Activated CD4-positive, alpha-beta T cell treated with anti-CD3 and anti-CD28 coated beads for 1 hour (primary cell): Measurements from ENCODE around the gene SYT8.
A peak's percentile ranks its signal among the peaks of the same experiment; 100 is the strongest.

Experiments used
- DNase-seq: peaks from one replicate; pipeline ENCODE4 v3.0.0-alpha.2; 2020

SYT8 gene

DNA sequence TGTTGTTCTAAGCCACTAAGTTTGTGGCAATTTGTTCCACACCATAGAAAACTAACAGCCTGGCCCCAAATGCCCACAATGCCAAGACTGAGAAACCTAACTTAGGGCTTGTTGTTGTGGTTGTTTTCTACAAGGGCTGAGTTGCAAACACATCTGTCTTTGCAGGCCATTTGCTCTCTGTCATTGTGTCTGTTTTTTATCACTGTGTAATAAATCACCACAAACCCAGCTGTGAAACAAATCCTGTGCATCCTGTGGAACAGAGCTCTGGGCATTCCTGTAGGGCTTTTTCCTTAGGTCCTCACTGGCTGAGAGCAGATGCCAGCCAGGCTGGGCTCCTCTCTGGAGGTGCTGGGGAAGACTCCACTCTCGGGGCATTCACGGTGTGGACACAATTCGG lies 15.7 kb upstream of the SYT8 start:
- DNase-seq, result no peak

DNA sequence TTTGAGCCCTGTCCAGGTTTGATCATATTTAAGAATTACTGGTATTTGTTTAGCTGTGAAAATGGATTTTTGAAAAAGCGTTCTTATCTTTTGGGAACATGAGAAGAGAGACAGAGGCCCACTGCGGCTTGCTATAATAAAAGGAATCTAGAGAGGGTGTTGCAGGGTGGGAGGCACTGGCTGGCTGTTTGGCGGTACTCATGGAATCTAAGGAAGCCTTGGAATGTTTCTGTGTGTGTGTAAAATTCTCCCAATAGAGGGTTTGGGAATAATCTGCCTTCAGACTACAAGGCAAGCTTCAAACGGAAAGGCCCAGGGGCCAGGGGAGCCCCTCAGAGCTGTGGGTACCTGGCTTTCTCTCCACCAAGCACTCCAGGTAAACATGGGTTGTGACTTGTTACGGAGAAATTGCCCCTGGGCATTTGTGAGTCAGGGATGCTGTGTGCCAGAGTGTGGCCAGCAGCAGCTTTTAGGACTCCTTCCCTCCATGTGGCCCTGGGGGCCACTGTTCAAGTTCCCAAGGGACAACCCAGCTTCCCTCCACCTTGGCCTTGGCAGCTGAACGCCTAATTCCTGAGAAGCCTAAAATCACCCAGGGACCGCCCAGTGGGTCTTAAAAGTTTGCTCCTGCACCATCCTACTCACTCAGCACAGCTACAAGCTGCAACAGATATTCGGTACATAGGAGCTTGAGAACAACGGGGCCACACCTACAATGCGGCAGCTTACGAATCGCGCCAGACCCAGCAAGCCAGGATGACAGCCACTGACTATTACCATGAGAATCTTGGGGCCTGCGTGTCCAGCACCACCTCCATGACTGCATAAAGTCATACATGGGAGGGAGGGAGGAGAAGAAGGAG lies 14.1 kb upstream of the SYT8 start:
- no peak for DNase-seq

DNA sequence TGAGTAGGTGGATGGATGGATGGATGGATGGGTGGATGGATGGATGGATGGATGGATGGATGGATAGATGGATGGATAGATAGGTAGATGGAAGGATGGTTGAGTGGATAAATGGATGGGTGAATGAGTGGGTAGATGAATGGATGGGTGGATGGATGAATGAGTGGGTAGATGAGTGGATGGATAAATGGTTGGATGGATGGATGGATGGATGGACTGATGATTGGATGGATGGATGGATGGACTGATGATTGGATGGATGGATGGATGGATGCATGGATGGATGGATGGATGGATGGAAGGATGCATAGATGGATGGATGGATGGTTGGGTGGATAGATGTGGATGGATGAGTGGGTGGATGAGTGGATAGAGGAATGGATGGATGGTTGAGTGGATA lies 13.2 kb upstream of the SYT8 start:
- no peak for DNase-seq

DNA sequence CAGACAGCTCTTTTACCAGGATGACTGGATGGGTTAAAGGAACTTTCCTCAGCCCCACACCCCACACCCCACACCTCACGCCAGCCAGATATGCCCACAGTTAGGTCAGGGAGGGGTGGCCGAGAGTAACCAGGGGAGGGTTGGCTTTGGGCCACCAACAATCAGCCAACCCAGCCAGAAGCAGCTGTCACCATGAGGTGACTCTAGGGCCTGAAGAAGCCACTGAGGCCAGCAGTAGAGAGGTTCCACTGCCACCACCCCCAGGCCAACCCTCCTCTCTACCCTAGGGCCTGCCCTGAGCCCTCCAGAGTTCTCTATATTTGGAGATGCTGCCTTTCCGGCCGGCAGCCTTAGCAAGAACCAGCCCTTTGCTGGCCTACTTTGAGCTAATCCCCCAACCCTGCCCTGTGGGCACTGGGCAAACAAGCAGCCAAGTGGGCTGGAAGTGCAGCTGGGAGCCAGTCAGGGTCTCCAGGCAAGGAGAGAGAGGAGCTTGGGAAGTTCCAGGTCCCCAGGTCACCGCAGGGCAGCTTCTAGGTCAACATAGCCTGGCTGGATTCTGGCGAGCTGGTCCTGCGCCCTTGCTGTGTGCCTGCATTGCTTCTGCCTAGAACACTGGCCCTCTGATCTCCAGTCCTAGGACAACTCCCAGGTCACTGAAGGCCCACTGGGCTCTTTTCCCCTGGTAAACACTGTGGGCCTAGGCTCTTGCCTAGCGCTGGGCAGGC lies 12.0 kb upstream of the SYT8 start:
- no peak for DNase-seq

DNA sequence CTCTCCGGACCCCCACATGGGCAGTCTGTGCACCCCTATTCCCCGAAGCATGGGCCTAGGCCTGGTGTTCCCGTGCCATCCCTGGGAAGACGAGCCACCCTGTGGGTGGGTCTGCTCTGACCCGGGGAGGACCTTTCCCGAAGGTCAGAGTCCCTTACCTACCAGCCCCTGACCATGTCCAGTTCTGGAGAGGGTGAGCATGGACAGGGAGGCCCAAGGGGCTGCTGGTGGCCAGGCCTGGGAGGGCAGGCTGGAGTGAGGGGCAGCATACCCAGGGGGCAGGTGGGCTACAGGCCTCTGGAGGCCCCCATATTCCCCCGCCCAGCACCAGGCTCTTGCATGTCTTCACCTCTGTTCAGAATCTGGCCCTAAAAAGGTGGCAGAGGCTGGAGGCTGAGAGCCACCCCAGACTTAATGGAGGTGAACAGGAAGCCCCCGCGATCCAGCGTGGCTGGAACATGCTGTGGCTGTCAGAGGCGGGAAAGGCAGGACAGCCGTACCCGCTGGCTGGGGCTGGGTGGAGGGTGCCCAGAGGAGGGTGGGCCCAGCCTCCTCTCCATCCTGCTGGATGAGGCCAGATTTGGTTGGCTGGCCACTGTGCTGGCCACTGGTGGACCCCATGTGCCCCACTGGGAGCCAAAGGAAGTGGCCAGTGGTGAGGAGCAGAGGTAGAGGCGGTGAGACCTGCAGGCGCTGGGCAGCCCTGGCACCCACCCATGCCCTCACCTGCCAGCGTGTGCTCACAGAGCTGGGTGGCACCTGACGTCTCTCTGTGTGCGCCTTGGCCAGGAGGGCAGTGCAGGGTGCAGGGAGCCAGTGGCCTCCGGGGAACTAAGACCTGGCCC lies 11.2 kb upstream of the SYT8 start:
- no peak for DNase-seq

DNA sequence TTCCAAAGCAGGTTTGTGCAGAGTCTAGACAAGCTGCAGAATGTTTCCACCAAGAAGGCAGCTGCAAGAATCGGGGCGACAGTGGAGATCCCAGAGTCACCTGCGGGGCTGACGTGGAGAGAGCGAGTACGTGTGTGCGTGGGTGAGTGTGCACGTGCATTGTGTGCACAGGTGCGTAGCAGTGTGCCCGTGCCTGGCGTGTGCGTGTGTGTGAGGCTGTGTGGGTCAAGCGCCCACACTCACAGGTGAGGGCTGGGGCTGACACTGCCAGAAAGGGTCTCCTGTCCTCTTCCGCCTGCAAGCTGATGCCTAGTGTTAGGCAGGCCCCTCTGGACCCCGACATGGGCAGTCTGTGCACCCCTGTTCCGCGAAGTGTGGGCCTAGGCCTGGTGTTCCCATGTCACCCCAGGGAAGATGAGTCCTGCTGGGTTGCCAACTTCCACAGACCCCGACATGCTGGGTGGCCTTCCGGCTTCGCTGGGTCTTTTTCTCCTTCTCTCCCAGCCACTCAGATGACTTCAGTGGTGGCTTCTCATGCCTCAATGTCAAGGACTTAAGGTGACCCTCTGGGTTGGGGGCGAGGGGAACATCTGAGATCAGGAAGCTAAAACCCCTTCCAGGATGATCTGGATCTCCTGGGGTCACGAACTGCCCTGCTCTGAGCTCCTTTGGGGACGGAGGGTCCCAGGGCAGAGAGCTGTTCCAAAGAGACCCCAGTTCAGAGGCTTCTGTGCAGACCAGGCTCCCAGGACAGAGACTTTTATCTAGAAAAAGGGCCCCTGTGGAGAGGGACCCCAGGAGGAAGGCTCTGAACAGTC lies 10.4 kb upstream of the SYT8 start:
- DNase-seq, result no peak

DNA sequence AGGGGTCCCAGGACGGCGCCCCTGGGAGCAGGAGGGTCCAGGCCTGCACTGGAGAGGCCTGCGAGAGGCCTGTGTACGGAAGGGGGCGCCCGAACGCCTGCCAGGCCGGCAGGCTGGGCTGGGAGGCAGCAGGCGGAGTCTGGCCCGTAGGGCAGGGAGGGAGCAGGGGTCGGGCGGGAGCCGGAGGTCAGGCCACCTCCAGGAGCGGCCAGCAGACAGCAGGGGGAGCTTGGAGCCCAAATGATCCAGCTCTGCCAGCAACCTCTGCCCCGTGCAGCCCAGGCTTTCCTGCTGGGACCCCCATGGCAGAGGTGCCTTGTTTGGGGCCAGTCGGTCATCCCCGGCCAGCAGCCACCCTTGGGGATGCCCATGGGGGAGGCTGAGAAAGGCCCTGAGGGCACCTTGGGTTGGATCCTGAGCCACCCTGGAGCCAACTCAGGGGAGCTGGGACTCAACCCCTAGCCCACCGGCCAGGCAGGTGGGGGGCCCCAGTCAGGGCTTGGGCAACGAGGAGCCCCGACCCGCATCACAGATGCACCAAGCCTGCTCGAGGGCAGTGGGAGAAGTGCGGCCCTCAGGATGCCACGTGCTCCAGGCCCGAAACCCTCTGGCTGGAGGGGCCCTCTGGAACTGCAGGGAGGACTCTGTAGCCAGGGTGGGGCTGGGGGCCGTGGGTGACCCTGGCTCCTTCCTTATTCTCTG lies 9.6 kb upstream of the SYT8 start:
- no peak for DNase-seq

DNA sequence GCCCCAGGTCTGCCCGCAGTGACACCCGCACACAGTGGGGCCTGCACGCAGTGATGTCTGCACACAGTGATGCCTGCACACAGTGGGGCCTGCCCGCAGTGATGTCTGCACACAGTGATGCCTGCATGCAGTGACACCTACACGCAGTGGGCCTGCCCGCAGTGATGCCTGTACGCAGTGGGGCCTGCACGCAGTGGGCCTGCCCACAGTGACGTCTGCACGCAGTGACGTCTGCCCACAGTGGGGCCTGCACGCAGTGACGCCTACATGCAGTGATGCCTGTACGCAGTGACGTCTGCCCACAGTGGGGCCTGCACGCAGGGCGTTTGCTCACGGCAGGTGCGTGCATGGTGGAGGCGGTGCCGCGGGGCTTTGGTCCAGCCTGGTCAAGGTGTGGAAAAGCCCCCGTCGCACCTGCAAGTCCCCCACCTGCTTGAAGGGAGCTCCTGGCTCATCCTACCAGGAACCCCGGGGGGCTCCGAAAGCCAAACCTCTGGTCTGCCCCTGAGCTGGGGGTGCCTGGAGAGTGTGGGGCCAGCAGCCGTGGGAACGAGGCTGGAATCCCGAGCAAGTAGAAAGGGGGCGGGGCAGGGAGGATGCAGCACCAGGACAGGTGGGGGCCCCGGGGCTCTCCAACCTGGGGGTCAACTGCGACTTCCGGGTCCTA lies 8.9 kb upstream of the SYT8 start:
- DNase-seq, result no peak

DNA sequence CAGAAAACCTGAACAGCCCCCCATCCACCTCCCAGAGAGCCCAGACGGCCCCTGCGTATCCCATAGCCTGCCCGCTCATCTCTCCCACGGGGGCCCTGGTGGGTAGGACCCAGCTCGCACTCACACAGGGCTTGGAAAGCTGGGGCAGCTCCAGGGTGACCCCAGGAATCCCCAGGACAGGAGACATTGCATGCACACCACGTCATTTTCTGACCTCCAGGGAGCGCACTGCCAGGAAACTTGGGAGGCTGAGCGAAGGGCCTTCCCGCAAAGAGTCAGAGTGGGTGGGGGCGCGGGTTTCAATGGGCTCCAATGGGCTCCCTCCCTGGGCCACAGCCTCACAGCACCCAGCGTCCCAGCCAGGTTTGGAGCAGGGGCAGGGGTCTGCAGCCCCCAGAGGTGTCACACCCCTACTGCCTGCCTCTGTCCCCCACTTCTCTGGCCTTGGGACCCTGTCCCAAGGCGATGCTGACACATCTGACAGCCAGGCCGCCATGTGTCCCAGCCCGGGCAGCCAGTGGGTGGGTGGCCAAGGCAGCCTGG lies 8.2 kb upstream of the SYT8 start:
- DNase-seq, result no peak

DNA sequence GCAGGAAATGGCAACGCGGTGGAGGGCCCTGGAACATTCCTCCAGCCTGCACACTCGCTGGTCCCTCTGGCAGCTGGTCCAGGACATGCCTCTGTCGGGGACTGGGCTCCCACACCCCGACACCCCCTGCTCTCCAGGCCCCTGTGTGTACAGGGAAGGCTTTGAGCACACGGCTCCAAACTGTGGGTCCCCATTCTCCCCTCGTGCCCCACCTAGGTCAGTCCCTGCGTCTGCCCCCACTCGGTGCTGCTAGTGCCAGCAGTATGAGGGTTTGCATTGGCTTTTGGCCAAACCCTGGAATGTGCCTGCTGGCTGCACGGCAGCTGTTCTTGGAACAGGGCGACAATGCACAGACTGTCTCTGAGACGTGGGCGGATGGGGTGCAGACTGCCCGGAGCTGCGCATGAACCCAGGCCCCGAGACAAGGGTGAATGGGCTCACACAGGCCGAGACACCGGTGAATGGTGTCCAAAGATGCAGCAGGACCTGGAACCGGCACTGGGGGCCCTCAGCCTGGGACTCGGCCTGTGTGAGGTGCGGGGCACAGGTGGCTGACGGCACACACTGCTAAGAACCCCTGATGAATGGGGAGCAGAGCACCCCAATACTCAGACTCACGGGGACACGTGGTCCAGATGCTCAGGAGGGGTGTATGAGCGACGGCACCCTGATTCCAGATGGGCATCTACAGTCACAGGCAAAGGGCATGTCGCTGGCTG lies 7.5 kb upstream of the SYT8 start:
- no peak for DNase-seq

DNA sequence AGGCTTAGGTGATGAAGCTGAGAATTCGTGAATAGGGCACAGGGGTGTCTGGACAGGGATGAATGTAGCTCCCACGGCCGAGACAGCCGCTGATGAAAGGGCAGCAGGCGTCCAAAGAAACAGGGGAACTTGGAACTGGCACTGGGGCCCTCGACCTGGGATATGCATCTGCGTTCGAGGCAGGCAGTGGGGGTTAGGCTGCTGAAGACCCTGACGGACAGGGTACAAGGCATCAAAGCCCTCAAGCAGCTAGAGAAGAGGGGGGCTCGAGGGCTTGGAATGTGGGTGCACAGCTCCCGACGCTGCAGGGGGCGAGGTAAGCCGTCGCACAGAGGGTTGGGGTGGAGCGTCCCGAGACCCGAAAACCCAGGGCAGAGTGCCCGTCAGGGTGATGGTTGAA lies 6.9 kb upstream of the SYT8 start:
- no peak for DNase-seq

DNA sequence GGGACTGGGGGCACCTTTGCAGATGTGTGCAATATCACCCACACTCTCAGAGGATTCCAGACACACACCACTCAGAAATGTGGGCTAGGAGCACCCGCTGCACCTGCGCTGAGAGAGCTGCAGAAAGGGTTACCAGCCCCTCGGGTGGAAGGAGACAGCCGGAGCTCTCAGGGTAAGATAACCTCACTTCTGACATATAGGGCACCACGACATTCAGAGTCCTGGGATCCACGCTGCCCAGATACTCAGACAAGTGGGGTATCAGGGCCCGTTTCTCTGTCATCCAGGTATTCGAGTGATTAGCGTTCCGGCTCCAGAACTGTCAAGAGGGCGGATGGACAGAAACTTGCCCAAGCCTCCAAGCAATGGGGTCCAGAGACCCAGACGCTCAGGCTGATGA lies 6.2 kb upstream of the SYT8 start:
- DNase-seq, result no peak

DNA sequence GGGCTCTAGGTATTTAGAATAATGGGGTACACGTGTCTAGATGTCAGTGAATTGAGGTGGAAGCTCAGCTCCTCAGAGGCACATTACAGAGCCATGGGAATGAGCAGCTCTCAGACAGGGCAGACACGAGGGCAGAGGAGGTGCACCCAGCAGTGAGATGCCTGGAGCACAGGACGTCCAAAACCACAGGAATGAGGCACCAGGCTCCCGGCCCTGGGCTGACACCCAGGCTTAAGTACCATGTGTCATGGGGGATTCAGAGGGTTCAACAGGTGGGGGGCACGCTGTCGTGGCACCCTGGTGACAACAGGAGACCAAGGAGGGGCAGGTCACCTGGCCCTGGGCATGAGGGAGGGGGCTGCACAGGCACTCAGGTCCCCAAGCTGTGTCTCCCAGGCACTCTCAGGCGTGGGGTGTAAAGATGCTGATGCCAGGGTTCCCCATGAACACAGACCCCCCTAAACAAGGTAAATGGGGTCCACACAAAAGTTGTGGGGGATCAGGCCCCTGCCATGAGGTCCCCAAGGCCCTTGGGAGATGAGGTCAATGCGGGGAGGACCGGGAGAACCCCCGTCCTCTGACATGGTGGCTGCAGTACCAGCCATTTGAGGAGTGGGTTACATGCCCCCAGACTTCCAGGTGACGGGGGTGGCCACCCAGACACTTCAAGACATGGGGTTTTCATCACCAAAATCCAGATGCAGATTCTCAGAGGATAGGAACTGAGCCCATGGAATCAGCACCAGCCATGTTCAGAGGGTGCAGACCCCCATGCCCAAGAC lies 5.6 kb upstream of the SYT8 start:
- DNase-seq, result no peak

DNA sequence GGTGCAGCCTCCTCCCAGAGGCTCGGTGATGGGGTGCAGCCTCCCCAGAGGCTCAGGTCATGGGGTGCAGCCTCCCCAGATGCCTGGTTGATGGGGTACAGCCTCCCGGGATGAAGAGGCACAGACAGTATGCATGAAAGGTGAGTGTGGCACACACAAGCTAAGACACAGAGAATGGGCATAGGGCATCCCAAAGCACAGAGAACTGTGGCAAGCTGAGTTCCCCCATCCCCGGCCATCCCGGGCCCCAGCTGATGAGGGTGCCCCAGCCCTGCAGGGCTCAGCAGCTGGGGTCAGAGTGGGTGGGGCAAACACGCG lies 4.8 kb upstream of the SYT8 start:
- DNase-seq, result no peak

DNA sequence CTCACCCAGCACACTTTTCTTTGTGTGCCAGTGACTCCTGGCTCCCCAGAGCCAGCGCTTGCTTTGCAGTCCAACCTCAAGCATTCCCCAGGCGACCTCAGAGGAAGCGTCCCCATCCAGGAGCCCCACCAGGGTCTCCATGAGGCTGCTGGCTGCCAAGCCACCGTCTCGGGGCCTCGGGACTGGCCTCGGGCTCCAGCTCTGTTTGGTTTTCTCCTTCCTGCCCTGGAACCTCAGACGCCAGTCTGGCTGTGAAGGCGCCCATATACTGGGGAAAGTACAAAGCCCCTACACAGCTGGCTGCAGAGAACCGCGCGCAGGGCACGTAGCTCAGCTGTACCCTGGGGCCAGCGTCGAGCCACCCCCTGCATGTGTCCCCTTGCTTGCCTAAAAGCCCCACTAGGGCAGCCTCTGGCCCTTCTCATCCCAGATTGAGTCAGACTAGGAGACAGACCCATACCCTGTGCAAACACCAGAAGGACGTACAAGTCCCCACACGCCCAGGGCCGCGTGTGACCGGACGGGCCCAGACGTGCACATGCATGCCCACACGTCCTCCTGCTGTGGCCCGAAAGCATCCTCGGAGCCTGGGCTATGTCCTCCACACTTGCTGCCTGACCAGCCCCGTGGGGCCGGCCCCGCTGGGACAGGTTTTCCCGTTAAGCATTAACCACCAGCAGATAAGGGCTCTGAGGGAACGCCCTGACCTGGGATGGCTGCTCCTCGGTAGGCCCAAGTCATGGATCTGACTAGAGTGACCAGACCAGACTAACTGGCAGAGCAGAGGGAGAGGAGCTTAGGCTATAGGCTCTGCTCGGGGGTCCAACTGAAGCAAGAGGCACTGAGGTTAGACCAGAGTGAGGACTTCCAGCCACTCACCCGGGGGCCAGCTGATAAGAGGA lies 4.2 kb upstream of the SYT8 start:
- DNase-seq, result no peak

DNA sequence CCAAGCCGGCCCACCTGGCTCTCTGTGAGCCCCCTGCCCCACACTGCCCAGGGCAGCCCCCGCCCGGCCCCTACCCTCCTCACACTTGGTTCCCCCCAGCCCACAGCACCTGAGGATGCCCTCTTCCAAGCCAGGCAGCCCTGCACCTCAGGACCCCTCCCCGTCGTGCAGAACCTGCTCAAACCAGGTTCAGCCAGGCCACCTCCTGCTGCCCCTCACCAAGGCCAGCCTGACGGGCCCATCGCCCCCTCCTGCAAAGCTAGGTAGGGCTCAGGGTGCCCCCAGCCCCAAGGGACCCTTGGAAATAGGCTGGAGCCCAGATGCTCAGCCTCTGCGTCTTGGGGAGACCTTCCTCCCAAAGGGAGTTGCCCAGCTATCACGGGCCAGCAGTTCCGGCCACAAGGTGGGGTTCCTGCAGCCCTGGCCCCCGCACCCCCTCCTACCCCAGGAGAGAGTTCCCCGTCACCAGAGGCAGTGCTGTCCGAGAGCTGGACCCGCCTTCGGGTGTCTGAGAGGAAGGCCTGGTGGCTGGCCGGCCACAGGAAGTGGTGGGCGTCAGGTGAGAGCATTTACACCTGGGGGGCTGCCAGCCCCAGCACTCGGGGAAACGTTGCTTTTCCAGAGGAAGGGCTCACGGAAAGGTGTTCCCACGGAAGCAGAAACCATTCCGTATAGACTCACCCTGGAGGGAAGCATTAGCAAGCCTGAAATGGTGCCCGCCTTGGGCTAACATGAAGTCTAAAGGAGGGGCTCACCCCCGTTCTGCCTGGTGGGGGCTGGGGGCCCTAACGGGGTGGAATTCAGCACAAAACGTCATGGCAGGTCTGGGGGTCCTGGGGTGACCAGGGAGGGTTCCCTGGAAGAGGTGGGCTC lies 3.2 kb upstream of the SYT8 start:
- DNase-seq, result no peak

DNA sequence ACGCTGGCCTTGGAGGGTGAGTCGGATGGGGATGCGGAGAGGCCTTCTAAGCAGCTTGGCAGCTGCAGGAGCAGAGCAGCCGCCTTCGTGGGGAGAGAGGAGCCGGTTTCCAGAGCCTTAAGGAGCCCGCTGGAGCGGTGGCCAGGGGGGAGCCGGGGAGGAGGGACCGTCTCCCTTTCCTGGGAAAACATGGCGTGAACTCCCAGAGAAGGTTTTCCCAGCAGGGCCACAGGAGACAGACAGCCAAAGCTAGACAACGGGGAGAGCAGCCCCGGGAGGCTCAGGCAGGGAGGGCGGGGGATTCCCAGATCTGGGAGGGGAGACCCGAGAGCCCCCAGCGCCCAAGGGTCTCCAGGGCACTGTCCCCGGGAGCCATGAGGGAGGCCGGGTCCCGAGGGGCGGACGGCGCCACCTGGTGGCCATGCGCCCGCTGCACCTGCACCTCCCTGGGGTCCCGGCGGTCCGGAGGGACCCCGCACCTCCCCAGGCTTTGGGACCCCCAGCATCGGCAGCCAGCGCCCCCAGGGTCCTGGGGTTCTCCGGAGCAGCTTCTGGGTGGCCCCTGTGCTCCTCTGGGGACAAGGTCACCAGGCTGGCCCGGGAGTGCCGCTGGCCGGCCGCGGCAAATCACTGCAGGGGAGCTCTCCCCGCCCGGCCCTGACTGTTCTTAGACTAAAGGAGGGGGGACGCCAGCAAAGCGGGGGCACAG lies 2.4 kb upstream of the SYT8 start:
- DNase-seq, result peak; percentile 54
